Suppressor macrophage treated with lipopolysaccharide for 4 hours (primary cell): ENCODE results near the gene METRNL.

Source experiments
- DNase-seq: peaks from one replicate; pipeline ENCODE4 v3.0.0-alpha.2; 2020

METRNL gene

DNA sequence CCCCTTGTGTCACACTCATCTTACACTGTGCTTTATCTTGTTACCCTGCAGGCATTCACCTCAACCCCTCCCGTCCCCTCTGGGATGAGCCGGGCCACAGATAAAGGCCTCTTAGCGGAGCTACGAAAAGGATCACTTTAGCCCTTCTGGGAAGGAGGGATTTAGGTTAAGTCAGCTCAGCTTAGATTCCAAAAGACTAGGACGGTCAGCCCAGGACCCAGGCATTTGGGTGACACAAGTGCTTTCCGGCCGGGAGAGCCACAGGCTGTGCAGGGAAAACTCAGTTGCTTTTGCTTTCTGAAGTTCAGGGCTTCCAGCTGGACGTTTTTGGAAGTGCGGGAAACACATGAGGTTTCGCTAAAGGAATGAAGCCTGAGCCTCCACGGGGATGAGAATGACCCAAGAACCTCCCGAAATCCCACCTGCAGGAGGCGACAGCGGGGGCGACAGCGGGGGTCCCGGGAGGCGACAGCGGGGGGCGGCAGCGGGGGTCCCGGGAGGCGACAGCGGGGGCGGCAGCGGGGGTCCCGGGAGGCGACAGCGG is 11.6 kb upstream of the METRNL start:
- no peak for DNase-seq

DNA sequence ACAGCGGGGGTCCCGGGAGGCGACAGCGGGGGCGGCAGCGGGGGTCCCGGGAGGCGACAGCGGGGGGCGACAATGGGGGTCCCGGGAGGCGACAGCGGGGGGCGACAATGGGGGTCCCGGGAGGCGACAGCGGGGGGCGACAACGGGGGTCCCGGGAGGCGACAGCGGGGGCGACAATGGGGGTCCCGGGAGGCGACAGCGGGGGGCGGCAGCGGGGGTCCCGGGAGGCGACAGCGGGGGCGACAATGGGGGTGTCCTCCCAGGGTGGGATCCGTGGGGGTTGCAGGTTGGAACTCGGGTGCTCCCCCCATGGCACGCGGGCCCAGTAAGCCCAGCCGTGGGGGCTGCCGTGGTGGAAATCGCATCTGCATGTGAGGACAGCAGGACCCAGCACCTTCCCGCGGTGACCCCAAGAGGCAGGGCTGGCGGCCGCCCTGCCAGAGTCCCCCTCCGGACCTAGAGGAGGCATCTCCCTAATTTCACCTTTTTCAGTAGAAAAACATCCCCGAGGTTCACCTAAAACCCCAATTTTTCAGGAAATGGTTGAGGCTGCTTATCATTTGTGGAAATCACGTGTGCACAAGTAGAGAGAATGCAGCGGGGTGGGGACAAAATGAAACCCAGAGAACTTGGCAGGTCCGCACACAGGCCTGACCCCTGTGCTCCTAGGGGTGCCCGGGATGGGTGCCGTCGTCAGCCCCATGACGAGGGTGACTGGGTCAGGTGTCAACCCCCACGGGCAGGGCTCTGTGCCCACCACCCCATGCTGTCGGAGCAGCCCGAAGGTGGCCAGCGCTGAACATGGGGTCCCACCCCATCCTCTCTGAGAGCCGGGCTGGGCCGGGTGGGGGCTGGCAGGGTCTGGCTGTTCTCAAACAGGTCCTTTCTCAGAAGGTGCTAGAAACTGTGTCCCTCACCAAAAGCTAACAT is 10.5 kb upstream of the METRNL start:
- DNase-seq = no peak

DNA sequence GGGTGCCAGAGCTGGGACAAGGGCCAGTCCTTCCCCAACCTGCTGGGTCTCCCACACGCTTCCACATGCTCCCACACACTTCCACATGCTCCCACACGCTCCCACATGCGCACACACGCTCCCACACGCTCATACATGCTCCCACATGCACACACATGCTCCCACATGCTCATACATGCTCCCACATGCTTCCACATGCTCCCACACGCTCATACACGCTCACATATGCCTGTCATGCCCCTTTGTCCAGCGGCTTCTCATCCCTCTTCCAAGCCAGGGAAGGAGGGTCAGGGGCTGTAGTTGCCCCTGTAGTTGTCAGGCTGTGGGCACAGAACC is 9.9 kb upstream of the METRNL start:
- DNase-seq = no peak

DNA sequence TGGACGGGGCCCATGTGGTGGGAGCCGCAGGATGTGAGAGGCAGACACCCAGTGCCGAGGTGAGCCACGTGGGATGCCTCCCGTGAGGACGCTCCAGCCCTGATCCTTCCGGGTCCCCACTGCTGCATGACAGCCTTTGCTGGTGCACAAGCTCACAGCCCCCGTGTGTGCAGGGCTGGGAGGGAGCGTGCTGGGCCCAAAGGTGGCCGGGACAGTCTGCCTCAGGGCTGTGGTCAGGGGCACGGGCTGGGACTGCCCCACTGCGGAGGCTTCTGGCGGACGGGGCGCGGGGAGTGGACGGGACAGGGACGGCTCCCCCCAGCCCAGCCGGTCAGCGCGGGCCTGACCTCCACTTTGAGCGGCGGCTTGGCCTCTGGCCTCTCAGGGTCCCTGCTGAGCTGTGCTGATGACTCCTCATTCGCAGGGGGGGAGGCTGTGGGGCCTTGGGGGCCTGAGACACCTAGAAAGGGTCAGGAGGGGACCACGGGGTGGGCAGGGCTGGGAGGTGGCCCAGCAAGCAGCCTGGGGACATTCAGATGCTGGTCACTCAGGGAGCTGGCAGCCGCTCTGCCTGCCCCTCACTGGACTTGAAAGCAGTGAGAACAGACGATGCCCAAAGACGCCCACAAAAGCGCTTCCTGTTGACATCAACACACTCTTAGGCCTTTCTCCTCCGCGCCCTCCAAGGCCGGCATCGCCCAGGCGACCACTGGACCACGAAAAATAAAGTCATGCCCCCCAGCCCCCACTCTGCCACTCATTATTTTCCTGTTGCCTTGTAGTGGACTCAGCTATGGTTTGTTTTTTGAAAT is 9.3 kb upstream of the METRNL start:
- DNase-seq = no peak

DNA sequence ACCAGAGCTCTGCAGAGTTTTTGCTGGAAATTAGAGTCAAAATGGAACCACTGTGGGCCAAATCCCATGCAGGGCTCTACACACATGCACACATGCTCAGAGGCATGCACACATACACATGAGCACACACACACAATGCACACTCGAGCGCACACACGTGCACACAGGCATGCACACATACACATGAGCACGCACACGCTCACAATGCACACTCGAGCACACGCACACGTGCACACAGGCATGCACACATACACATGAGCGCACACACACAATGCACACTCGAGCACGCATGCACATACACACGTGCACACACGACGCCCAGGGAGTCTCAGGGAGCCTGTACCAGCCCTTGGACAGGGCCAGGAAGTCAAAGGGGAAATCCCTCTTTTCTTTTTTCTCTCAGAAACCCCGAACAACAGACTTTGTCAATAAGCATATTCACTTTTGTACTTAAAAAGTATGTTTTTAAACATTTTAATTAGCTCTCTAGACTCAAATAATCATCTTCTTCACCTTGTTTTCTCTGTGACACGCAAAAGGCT is 8.5 kb upstream of the METRNL start:
- no peak for DNase-seq

DNA sequence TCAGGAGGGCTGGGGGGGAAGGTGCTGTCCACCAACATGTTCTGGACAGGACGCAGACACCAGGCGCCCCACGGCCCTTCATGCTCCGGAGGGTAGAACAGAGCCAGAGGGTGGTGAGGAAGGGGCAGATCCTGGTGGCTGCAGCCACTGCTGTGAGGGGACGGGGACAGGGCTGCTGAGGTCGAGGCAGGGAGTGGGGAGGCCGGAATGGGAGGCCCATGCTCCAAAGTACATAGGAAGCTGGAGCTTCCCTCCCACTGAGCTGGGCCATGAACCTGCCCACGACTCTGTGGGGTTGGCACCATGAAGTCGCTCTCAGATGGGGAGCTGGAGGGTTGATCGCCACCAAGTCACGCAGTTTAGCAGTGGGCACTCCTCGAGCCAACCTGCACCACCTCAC is 8.0 kb upstream of the METRNL start:
- DNase-seq = no peak

DNA sequence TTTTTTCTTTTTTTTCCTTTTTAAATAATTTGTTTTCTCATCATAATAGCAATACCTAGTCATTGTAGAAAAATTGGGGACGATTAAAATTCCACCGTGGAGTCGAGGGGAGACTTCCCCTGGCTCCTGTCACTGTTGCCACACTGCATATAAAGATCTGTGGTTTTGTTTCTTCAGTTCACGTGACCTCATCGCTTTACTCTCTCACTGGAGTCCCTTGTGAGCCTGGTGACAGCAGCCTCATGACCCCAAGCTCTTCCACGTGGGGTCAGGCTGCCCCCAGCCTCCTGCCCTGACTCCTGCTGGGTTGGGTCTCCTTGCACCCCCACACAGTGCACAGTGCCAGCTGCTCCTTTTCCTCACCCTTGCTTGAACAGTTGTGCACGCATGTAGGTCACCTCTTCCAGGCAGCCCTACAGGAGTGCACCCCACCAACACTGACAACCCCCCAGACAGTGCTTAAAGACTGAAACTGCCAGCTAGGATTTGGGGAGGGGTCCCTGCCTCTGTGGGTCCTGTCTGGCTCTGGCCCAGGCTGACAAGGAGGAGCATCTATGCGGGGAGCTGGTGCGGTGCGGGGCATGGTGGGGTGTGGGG is 7.3 kb upstream of the METRNL start:
- peak; percentile 82 for DNase-seq

DNA sequence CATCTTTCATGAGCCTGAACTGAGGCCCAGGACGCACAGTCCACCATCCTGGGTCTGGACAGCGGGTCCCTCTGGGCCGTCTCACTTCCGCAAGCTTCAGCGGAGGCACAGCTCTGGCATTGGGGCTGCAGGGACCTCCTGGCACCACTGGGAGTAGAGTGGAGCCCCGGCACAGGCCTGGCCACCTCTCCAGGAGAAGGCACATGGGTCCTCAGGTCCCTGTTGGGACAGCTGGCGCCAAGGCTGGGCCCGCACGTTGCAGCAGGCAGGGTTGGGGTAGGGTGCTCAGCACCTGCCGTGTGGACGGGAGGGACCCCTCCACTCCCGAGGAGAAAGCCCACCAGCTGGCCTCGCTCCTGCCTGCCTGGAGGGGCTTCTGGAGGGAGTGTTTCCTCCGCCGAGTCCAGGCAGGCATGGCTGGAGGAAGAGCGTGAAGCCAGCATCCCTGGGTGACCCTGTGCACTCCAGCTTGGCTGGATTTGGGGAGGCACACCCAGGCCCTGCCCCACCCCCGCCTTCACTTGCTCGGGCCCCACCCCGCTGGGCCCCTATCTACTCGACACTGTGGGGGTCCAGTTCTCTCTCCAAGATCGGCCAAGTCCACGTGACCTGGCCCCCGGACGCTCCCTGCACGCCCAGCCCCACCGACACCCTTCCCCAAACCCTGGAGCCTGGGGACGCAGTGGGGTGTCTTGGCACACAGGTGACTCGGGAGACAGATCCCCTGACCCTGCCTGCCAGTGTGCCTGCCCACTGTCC is 6.6 kb upstream of the METRNL start:
- no peak for DNase-seq

DNA sequence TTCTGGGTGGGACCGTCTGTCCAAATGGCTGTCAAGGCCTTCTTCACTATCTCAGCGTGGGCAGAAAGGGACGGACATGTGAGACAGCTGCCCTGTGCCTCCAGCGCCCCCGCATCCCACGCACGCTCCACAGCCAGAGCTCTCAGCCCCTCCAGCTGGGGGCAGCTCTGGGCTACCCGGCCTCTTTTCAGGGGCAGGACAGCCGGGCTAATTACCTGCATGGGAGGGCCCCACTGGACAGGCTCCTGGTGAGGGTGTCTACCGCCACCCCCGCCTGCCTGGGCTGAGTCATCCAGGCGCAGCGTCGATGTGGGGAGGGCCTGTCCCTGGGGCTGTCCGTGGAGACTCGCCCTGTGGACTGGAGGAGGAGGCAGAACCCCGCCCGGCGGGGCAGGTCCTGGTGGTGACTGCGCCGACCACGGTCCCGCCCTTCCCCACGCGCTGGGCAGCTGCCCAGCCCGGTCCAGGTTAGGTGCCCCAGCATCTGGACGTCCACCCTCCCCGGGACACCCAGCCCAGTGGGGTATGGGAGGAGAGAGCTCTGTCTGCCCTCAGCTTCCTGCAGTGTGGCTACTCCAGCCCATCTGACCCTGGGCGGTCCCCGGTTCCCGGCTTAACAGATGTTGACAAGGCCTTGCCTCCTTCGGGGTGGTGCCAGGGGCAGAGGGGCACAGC is 5.9 kb upstream of the METRNL start:
- peak; percentile 55 for DNase-seq

DNA sequence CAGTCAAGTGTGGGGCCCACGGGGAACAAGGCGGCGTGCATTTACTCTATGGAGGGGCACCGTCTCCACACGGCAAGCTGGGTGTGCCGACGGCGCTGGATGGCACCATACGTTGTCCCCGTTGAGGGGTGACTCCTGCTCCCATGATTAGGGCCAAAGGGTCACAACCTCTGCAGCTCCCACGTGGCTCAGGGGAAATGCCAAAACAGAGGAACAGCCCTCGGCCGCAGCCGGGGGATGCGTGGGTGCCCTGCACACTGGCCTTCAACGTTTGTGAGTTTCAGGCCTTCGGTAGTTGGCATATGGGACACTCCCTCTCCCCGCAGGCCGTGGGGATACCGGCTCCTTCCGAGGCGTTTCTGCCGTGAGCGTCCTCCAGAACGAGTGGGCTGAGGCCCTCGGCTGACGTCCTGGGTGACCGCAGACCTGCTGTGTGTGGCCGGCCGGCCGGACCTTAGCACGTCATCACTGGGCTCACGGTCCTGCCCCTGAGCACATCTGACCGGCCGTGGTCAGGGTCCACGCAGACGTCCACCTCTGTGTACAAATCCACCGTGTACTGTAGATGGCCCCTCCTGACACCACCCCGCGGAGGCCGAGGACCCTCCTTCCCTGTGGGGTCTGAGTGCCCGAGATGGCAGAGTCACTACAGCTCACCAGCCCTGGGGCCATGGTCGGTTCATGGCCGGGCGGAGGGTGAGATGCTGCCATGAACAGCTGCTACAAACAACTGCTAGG is 4.8 kb upstream of the METRNL start:
- DNase-seq = no peak

DNA sequence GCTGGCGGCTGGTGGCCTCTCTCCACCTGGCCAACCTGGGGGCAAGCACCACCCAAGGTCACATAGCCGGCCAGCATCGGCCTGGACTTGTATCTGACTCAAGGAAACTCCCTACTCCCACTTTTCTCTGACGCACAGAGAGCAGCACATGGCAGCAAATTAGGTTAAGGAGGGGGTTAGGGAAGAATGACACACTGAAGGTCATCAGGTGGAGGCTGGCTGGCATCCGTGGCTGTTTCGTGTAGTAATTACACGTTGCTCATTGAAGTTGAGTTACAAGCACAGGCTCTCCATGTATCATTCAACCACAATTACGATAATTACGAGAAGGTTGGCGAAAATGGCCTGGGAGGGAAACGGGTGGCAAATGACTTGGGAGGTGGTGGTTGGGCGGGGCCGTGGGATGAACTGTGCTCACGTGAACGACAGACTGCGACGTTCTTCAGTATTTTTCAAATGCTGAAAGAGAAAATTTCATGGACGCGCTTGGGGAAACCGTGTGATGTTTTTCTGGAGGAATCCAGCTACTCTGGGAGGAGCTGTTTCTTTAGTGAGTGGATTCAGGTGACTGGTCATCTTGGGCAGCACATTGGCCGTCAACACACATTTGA is 4.0 kb upstream of the METRNL start:
- DNase-seq = no peak

DNA sequence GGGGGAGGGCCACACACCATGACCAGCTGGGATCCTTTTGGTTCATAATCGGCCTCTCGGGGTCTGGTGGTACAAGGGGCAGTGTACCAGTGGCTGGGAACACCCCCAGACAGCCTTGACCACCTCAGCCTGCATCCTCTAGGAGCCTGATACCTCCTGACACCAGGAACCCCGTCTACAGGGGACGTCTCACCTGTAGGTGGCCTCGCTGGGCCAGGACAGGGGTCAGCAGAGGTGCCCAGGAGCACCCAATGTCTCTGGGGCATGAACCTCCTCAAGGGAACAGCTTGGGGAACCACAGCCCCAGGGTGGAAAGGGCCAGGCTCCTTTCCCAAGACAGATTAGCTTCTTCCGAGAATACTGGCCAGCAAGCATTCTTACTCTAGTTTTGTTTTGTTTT is 2.5 kb upstream of the METRNL start:
- DNase-seq = no peak

DNA sequence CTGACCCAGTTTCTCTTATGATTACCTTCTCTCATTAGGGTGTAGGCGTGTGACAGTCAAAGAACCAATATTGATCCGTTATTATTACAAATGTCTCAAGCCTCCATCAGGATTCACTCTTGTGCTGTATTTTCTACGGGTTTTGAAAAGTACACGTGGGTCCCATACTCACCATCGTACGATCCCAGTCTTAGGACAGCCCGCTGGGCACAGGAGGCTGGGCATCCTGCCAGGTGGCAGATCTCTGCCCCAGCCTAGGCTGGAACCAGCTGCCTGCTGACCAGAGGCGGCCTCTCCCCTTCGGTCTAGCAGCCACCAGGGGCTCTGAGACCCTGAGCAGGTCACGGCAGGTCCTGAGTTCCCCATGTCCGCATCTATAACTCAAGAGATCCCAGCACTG is 2.0 kb upstream of the METRNL start:
- DNase-seq = no peak

DNA sequence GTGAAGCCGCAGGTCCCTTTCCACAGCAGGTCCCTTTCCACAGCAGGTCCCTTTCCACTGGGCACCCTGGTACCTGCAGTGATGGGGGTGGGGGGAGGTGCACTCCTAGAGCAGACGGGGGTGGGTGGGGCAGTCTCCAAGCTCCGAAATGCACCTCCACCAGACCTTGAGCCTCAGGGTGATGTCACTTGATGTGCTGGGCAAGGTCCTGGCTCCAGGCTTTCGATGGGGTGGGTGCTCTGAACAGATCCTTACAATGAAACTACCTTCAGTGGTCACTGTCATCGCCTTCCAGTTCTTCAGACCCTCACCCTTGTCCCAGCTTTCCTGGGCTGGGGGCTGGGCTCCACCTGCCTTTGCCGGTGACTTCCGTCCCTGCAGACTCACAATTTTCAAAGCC is 1.5 kb upstream of the METRNL start:
- DNase-seq = no peak

DNA sequence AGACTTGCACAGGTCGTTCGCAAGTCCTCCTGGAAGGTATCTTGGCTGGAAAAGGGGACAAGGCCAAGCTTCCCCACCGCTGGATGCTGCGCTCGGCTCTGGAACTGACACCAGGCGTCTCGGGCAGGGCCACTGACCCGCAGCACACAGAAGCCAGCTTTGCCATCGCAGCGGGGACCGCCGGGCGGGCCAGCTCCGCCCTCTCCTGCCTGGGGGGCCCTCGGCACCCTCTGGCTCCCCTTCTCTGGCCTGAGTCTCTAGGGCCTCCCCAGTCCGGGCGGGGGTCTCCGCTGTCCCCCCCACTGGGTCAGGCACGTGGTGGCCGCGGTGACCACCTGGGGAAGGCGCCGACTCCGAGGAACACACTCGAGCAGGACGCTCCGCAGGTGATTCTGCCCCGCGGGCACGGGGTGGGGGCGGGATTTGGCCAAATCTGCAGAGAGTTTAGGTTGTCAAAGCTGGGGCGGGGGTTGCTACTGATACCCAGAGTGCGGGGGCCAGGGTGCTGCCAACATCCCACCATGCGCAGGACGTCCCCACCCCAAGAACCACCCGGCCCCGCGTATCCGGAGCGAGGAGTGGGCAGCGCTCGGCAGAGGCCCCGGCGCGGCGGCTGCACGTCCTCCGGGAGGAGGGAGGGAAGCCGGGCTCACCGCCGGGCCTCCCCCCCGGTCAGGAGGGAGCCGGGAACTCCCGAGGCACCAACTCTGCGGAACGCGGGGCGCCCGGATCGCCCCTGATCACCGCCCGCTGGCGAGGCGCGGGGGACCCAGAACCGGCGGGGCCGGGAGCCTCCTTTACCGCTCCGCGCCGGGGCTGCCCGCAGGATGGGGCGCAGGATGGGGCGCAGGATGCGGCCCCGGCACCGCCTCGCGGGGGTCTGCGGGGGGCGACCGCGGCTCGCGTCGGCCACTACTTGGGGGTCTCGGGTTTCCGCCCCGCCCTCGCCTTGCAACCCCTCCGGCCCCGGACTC is 744 bp upstream of the METRNL start:
- DNase-seq = peak; percentile 40

DNA sequence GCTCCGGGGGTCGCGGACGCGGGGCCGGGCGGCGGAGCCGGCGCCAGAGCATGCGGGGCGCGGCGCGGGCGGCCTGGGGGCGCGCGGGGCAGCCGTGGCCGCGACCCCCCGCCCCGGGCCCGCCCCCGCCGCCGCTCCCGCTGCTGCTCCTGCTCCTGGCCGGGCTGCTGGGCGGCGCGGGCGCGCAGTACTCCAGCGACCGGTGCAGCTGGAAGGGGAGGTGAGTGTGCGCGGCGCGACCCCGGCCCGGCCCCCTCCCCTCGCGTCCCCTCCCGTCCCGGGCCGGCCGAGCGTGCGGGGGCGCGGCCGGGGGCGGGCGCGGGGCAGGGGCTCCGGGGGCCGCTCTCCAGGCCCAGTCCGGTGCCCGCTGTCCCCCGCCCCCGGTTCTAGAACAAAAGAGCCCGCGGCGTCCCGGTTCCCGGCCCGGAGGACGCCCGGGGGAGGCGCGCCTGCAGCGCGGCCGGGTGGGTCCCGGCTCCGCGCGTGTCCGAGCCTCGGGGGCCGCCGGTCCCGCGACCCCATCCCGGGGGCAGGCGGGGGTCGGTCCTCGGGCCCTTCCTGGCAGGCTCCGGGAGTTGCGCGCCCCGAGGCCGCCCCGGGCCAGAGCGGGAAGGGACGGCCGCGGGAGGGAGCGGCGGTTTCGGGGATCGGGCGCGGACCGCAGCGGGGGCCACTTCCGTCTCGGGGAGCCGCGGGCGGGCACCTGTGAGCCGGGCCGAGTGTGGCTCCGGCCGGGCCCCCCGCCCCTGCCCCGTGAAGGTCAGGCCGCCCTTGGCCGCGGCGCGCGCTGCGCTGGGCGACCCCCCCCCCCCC is 563 bp downstream of the METRNL start:
- DNase-seq = peak; percentile 46

DNA sequence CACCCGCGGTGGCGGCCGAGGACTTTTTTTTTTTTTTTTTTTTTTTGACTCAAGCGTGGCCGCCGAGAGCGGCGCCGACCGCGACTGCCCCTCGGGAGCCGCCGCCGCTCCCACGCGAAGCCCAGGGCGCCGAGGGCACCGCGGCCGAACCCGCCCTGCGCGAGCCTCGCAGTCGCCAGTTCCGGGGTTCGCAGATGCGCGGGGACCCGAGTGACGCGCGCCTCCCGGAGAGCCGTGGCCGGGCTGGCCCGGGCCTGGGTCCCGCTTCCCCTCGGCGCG is 1.1 kb downstream of the METRNL start:
- DNase-seq = no peak

DNA sequence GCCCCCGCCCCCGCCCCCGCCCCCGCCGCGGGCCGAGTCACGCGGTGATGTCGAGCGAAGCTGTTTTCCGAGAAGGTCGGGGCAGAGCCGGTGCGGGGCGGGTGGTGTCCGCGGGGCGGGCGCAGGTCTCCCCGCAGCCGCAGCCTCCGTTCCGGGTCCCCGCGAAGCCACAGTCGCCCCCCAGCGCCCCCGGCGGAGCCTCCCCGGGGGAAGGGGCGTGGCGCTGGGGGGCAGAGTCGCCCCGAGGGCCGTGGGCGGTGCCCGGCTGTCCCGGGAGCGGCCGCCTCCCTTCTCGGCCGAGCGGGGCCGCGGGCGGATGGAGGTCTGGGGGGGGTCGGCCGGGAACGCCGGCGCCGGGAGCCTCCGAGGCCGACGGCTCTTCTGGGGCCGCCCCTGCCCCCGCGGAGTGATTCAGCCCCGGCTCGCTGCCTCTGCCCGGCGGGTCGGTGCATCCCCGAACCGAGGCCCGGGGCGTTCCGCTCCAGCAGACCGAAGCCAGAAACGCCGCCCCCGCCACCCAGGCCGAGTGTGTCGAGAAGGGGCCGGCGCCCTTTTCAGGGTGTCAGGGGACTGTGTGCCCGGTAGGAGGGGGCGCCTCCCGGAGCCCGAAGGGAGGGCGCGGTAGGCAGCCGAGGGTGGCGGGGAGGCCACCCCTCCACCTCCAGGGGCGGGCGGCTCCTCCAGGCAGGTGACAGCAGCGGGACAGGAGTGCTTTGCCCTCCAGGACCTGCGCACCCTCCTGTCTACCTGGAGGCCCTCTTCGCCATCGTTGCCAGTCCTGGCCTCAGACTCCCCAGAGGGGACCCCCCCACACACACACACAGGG is 1.7 kb downstream of the METRNL start:
- peak; percentile 73 for DNase-seq
